NCI-H2171 treated with DMSO at 0.1 percent for 48 hours (cell line): Measurements from ENCODE around the gene RPS26.
"Not testable (repeated sequence)": the region's sequence is repeated elsewhere in the genome, so short reads cannot be mapped to it uniquely, and the experiment has no call there.

Experiments used
- DNase-seq: peaks from one replicate; lab custom pipeline; 2025; lab: John Stamatoyannopoulos, UW

Gene RPS26

GRCh38 chr12:56021889-56022497, 19.7 kb upstream of the RPS26 start:
- DNase-seq, result no peak

GRCh38 chr12:56028511-56029165, 13.1 kb upstream of the RPS26 start:
- DNase-seq, result peak; percentile 68

- DNase-seq, result no peak
Observed at GRCh38 chr12:56029166-56029519, 12.6 kb upstream of the RPS26 start.

GRCh38 chr12:56029666-56030293, 11.9 kb upstream of the RPS26 start:
- no peak for DNase-seq

GRCh38 chr12:56031987-56032386, 9.7 kb upstream of the RPS26 start:
- DNase-seq, result no peak

GRCh38 chr12:56034586-56035332, 7.0 kb upstream of the RPS26 start:
- DNase-seq, result no peak

- DNase-seq, result no peak
Observed at GRCh38 chr12:56037161-56037560, 4.6 kb upstream of the RPS26 start.

GRCh38 chr12:56038022-56038655, 3.6 kb upstream of the RPS26 start:
- no peak for DNase-seq

GRCh38 chr12:56040151-56040550, 1.6 kb upstream of the RPS26 start:
- no peak for DNase-seq

- no peak for DNase-seq
Observed at GRCh38 chr12:56040963-56041551, 661 bp upstream of the RPS26 start.

GRCh38 chr12:56042430-56042813, 704 bp downstream of the RPS26 start:
- DNase-seq, result not testable (repeated sequence)

GRCh38 chr12:56042843-56043242, 1.1 kb downstream of the RPS26 start:
- no peak for DNase-seq

- no peak for DNase-seq
Observed at GRCh38 chr12:56046027-56046780, 4.5 kb downstream of the RPS26 start.

GRCh38 chr12:56053407-56053893, 11.7 kb downstream of the RPS26 start:
- no peak for DNase-seq

- not testable (repeated sequence) for DNase-seq
Observed at GRCh38 chr12:56059964-56060363, 18.2 kb downstream of the RPS26 start.

GRCh38 chr12:56061982-56062381, 20.3 kb downstream of the RPS26 start:
- no peak for DNase-seq

GRCh38 chr12:56062996-56063395, 21.3 kb downstream of the RPS26 start:
- DNase-seq, result no peak

GRCh38 chr12:56071648-56072047, 29.9 kb downstream of the RPS26 start:
- DNase-seq, result peak; percentile 3

- no peak for DNase-seq
Observed at GRCh38 chr12:56074396-56074795, 32.7 kb downstream of the RPS26 start.

GRCh38 chr12:56077966-56078365, 36.2 kb downstream of the RPS26 start:
- not testable (repeated sequence) for DNase-seq

- peak; percentile 5 for DNase-seq
Observed at GRCh38 chr12:56078427-56078826, 36.7 kb downstream of the RPS26 start.
